Measurements from ENCODE around the gene MROH7. TPM values are rescaled to one million over a fixed set of nuclear protein-coding genes. Genes with fewer than 3 reads are reported as not detected.

MROH7 gene
- total RNA-seq, 1 experiment from 2014 or later: not detected

GRCh38 chr1:54640361-54640760 lies 1.2 kb upstream of the MROH7 start:
- no peaks in the 10 kb centered on the region for H4K20me1 ChIP-seq (ENCODE audit: low read length)
- H3K36me3 ChIP-seq (ENCODE audit: low read depth, low read length): no peaks in the 10 kb centered on the region
- H3K9ac ChIP-seq (ENCODE audit: low read length): no peak overlapping the region
- no peaks in the 10 kb centered on the region for H3K9me3 ChIP-seq (ENCODE audit: low read length)
- intact Hi-C loops (cut with micrococcal nuclease): no loop called here
- no TSS peak for BruUV-seq (replicated peaks)
- peaks cover 7% of the 10 kb centered on the region; the same call in 1 of the 2 replicates for H3K27me3 ChIP-seq (ENCODE audit: low read length)
- H3K4me3 ChIP-seq (ENCODE audit: low read length): no peak overlapping the region
- no peaks in the 10 kb centered on the region for H3K4me1 ChIP-seq (ENCODE audit: insufficient read depth, low read length)
- no peak for ATAC-seq
- POLR2A ChIA-PET (ENCODE audit: unreplicated experiment): no interaction called here
- no peak for DNase-seq
- no peaks in the 10 kb centered on the region for H3K79me2 ChIP-seq (ENCODE audit: low read length)
- H3K9me2 ChIP-seq (replicated peaks; ENCODE audit: low read length): no peaks in the 10 kb centered on the region
- no peak overlapping the region for H3K27ac ChIP-seq (ENCODE audit: low read length)
- H2AFZ ChIP-seq (ENCODE audit: low read length): no peak overlapping the region
- TF ChIP-seq EZH2phosphoT487 (IDR thresholded peaks at IDR 0.05; ENCODE audit: borderline replicate concordance, low read length): no peak
- TF ChIP-seq CTCF (conservative IDR thresholded peaks at IDR 0.05; ENCODE audit: low read depth, low read length): no peak
- no peak for TF ChIP-seq EZH2 (IDR thresholded peaks at IDR 0.05; ENCODE audit: low read length, unreplicated experiment)
- no peaks in the 10 kb centered on the region for H3F3A ChIP-seq (ENCODE audit: low read length, unreplicated experiment)
- CTCF ChIA-PET: no interaction called here
- H3K4me2 ChIP-seq (ENCODE audit: low read length): no peak overlapping the region

- Histone ChIP-seq H3K4me3 (ENCODE audit: low read length) (no peak overlapping the region), H3K9me3 (ENCODE audit: low read length) (no peaks in the 10 kb centered on the region), H3K4me1 (ENCODE audit: insufficient read depth, low read length) (no peaks in the 10 kb centered on the region), H4K20me1 (ENCODE audit: low read length) (no peaks in the 10 kb centered on the region), H3K9me2 (replicated peaks; ENCODE audit: low read length) (no peaks in the 10 kb centered on the region), H3K79me2 (ENCODE audit: low read length) (no peaks in the 10 kb centered on the region), H3K9ac (ENCODE audit: low read length) (no peak overlapping the region), H3K27ac (ENCODE audit: low read length) (no peak overlapping the region), H3F3A (ENCODE audit: low read length, unreplicated experiment) (no peaks in the 10 kb centered on the region), H2AFZ (ENCODE audit: low read length) (no peak overlapping the region), H3K27me3 (ENCODE audit: low read length) (no peaks in the 10 kb centered on the region), H3K36me3 (ENCODE audit: low read depth, low read length) (no peaks in the 10 kb centered on the region), H3K4me2 (ENCODE audit: low read length) (no peak overlapping the region)
- POLR2A ChIA-PET (ENCODE audit: unreplicated experiment): no interaction called here
- CTCF ChIA-PET: no interaction called here
- no TSS peak for BruUV-seq (replicated peaks)
- ATAC-seq: no peak
- TF ChIP-seq EZH2phosphoT487 (IDR thresholded peaks at IDR 0.05; ENCODE audit: borderline replicate concordance, low read length): no peak
- no peak for TF ChIP-seq EZH2 (IDR thresholded peaks at IDR 0.05; ENCODE audit: low read length, unreplicated experiment)
- no peak for TF ChIP-seq CTCF (conservative IDR thresholded peaks at IDR 0.05; ENCODE audit: low read depth, low read length)
- DNase-seq: no peak
- intact Hi-C loops (cut with micrococcal nuclease): no loop called here
Measured at GRCh38 chr1:54643736-54644135, 2.1 kb downstream of the MROH7 start.

GRCh38 chr1:54645806-54646676 lies 4.5 kb downstream of the MROH7 start:
- Histone ChIP-seq H3K36me3 (ENCODE audit: low read depth, low read length) (no peaks in the 10 kb centered on the region), H3K4me2 (ENCODE audit: low read length) (no peak overlapping the region), H3K9ac (ENCODE audit: low read length) (no peak overlapping the region), H3K4me3 (ENCODE audit: low read length) (no peak overlapping the region), H4K20me1 (ENCODE audit: low read length) (no peaks in the 10 kb centered on the region), H3F3A (ENCODE audit: low read length, unreplicated experiment) (no peaks in the 10 kb centered on the region), H3K27me3 (ENCODE audit: low read length) (peaks cover 14% of the 10 kb centered on the region; the same call in 1 of the 2 replicates), H3K27ac (ENCODE audit: low read length) (no peak overlapping the region), H2AFZ (ENCODE audit: low read length) (no peak overlapping the region), H3K79me2 (ENCODE audit: low read length) (no peaks in the 10 kb centered on the region), H3K9me2 (replicated peaks; ENCODE audit: low read length) (no peaks in the 10 kb centered on the region), H3K9me3 (ENCODE audit: low read length) (no peaks in the 10 kb centered on the region), H3K4me1 (ENCODE audit: insufficient read depth, low read length) (no peaks in the 10 kb centered on the region)
- ATAC-seq (no peak), DNase-seq (no peak)
- TF ChIP-seq EZH2 (IDR thresholded peaks at IDR 0.05; ENCODE audit: low read length, unreplicated experiment) (no peak), EZH2phosphoT487 (IDR thresholded peaks at IDR 0.05; ENCODE audit: borderline replicate concordance, low read length) (no peak), CTCF (conservative IDR thresholded peaks at IDR 0.05; ENCODE audit: low read depth, low read length) (no peak)
- ChIA-PET CTCF (no interaction called here), POLR2A (ENCODE audit: unreplicated experiment) (no interaction called here)
- BruUV-seq (replicated peaks): no TSS peak
- intact Hi-C loops (cut with micrococcal nuclease): no loop called here
